Stomach smooth muscle (tissue), 2 donors: ENCODE data around the gene ABCA9.

ENCODE experiments used
- H3K27ac ChIP-seq: one replicate; pipeline ENCODE4 v1.7.0; 2013; ENCODE audit warnings: mild to moderate bottlenecking, low read length, inconsistent platforms
- H3K27me3 ChIP-seq, 2 donors: one replicate each; pipeline ENCODE4 v1.7.0; 2013; ENCODE audit warnings: low read length in 2 of 2; ENCODE audit not compliant: insufficient read depth in 2 of 2, control insufficient read depth in 1 of 2
- H3K36me3 ChIP-seq, 2 donors: one replicate each; pipeline ENCODE4 v1.7.0; 2013; ENCODE audit warnings: low read length in 2 of 2; ENCODE audit not compliant: control insufficient read depth in 2 of 2, insufficient read depth in 2 of 2
- H3K4me1 ChIP-seq: one replicate; pipeline ENCODE4 v1.7.0; 2013; ENCODE audit warnings: low read length; ENCODE audit not compliant: control insufficient read depth, insufficient read depth
- H3K4me3 ChIP-seq, 2 donors: one replicate each; pipeline ENCODE4 v1.7.0; 2013; ENCODE audit warnings: low read length in 2 of 2
- H3K9ac ChIP-seq, 2 donors: one replicate each; pipeline ENCODE4 v1.7.0; 2013; ENCODE audit warnings: low read length in 2 of 2, mild to moderate bottlenecking in 1 of 2
- H3K9me3 ChIP-seq, 2 donors: one replicate each; pipeline ENCODE4 v1.7.0; 2013; ENCODE audit warnings: low read length in 2 of 2; ENCODE audit not compliant: control insufficient read depth in 2 of 2
- donor health status: healthy.
- donor health status: Pancreatic carcinoma.

ABCA9 gene

GRCh38 chr17:69060822-69061221 lies at the start of gene ABCA9:
TSS of gene ABCA9 (minus strand) at chr17:69060927. CDS start at chr17:69051126, 9,801 bp downstream.
- Histone ChIP-seq H3K36me3 (no peaks in the 10 kb centered on the region), H3K27me3 (no peaks in the 10 kb centered on the region), H3K9ac (no peak within 1 kb of the TSS), H3K4me3 (peak within 1 kb of the TSS; percentile 16 to 41), H3K9me3 (no peaks in the 10 kb centered on the region), H3K4me1 (no peaks in the 10 kb centered on the region), H3K27ac (no peak within 1 kb of the TSS)

GRCh38 chr17:69105907-69106730 lies 45.4 kb upstream of the ABCA9 start:
- H3K27me3 ChIP-seq: no peaks in the 10 kb centered on the region
- no peaks in the 10 kb centered on the region for H3K9me3 ChIP-seq
- H3K36me3 ChIP-seq: no peaks in the 10 kb centered on the region
- H3K9ac ChIP-seq: no peak overlapping the region
- no peak overlapping the region for H3K4me3 ChIP-seq
- H3K4me1 ChIP-seq: no peaks in the 10 kb centered on the region
- no peak overlapping the region for H3K27ac ChIP-seq

DNA sequence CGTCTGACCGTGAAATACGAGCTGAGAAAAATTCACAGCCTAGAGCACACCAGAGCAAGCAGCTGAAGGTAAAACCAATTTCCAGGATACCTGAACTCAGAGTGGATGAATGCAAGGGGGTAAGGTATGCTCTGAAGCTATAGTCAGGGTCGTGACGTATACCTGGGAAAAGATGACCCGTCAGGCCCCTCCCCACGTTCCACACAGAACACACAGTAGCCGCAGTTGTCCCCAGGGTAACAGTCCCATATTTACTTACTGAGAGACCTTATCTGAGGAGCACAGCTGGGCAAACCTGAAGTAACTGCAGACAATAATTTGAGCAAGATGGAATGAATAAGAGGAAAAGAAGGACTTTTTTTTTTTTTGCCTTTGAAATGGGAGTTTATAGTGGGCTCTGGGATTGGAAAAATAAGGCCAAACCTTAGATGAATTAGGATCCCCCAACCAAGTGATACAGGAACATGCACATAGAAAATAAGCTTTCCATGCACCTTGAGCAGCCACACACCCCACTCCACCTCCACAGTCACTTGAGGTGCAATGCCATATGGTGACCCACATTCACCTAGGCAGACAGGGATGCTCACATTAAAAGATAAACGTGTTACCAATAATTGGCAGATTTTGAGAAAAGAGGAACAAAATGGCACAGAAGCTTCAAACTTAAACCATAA lies 43.0 kb upstream of the ABCA9 start:
- no peaks in the 10 kb centered on the region for H3K9me3 ChIP-seq
- no peaks in the 10 kb centered on the region for H3K4me1 ChIP-seq
- no peak overlapping the region for H3K4me3 ChIP-seq
- no peaks in the 10 kb centered on the region for H3K27me3 ChIP-seq
- no peak overlapping the region for H3K27ac ChIP-seq
- H3K9ac ChIP-seq: no peak overlapping the region
- peaks cover 0 to 4% of the 10 kb centered on the region in 2 donors for H3K36me3 ChIP-seq

GRCh38 chr17:69098625-69099024 lies 37.9 kb upstream of the ABCA9 start:
- Histone ChIP-seq H3K4me1 (no peaks in the 10 kb centered on the region), H3K27me3 (no peaks in the 10 kb centered on the region), H3K9ac (no peak overlapping the region), H3K27ac (no peak overlapping the region), H3K36me3 (peaks cover 0 to 4% of the 10 kb centered on the region in 2 donors), H3K9me3 (no peaks in the 10 kb centered on the region), H3K4me3 (no peak overlapping the region)

DNA sequence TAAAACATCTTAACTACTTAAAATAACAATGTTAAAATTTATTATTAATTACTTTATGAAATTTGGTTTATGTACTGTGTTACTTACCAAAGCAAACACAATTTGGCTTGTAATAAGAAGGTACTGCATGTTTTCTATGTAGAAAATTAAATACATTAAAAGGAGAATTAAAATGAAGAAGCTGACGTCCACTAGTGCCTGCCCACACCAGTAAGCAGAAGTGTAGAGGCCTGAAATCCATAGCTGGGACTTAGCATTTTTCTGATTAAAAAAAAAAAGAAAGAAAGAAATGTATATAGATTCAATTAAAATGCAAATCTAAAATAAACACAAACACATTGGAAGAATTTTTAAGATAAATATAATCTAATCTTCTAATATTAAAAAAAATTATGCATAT lies 35.8 kb upstream of the ABCA9 start:
- no peak overlapping the region for H3K27ac ChIP-seq
- H3K4me1 ChIP-seq: no peaks in the 10 kb centered on the region
- H3K9me3 ChIP-seq: no peaks in the 10 kb centered on the region
- H3K27me3 ChIP-seq: no peaks in the 10 kb centered on the region
- H3K4me3 ChIP-seq: no peak overlapping the region
- H3K36me3 ChIP-seq: peaks cover 0 to 4% of the 10 kb centered on the region in 2 donors
- H3K9ac ChIP-seq: no peak overlapping the region

DNA sequence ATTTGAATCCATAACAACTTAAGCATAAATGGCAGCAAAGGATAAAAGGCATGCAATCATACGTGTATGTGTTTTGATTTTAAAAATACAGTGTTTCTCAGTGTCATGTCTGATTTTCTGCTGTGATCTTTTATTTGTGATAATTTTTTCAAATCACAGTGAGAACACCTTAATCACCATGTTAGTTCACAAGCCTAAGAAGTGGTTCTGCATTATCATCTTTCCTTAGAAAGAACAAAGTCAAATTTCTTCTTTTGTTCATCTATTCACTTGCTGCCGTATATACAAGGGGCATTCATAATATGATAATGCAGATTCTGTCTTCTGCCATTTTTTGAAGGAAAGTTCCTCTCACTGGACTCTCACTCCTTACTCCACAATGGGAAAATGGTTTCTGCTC lies 33.3 kb upstream of the ABCA9 start:
- Histone ChIP-seq H3K27ac (no peak overlapping the region), H3K27me3 (no peaks in the 10 kb centered on the region), H3K4me1 (no peaks in the 10 kb centered on the region), H3K4me3 (no peak overlapping the region), H3K36me3 (no peaks in the 10 kb centered on the region), H3K9me3 (no peaks in the 10 kb centered on the region), H3K9ac (no peak overlapping the region)

DNA sequence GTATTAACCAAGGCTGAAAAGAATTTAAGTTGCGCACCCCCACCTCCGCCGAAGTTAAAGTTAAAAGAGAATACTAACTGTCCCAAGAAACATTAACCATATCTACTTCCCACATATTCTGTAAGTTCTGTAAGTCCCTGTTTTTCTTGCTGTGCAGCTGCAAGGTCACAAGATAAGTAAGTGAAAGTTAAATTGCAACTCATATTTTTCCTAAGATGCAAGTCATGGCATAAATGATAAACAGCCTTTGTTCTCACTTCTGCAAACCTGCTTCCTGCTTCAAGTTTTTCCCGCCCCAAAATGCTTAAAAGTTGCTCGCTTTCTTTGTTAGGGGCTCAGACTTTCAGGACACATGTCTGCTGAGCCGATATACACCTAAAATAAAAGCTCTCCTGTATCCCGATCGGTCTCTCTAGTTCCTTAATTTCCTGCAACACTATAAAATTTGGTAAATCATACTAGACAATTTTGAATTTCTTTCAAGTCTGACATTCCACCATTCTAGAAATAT lies 32.6 kb upstream of the ABCA9 start:
- Histone ChIP-seq H3K27ac (no peak overlapping the region), H3K36me3 (no peaks in the 10 kb centered on the region), H3K4me1 (no peaks in the 10 kb centered on the region), H3K9me3 (no peaks in the 10 kb centered on the region), H3K4me3 (no peak overlapping the region), H3K27me3 (no peaks in the 10 kb centered on the region), H3K9ac (no peak overlapping the region)

GRCh38 chr17:69090365-69090764 lies 29.6 kb upstream of the ABCA9 start:
- no peaks in the 10 kb centered on the region for H3K27me3 ChIP-seq
- H3K9me3 ChIP-seq: no peaks in the 10 kb centered on the region
- no peak overlapping the region for H3K4me3 ChIP-seq
- H3K9ac ChIP-seq: no peak overlapping the region
- no peaks in the 10 kb centered on the region for H3K36me3 ChIP-seq
- H3K4me1 ChIP-seq: no peaks in the 10 kb centered on the region
- H3K27ac ChIP-seq: no peak overlapping the region

DNA sequence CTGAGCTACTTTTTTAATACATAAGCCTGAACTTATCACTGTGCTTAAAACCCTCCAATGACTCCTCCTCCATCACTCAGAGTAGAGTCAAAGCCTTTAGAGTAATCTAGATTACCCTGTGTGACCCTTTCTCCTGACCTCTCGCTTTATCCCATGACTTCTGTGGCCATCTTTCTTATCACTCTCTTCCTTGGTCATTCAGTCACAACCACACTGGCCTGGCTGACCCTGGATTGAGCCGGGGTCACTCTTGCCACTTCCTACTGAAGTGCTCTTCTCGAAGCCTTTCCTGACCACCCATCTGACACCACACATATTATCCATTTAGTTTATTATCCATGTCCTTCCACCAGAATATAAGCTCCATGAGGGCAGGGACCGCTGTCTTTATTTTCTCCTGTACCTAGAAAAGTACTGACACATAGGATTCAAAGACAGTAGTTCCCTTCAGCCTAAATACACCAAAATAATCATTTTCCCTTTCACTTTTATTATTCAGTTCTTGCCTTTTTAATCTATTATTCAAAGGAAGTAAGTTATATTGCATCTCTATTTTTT lies 28.0 kb upstream of the ABCA9 start:
- no peaks in the 10 kb centered on the region for H3K9me3 ChIP-seq
- no peaks in the 10 kb centered on the region for H3K27me3 ChIP-seq
- H3K4me3 ChIP-seq: no peak overlapping the region
- H3K27ac ChIP-seq: no peak overlapping the region
- H3K36me3 ChIP-seq: peaks cover 3% of the 10 kb centered on the region in 2 donors
- no peak overlapping the region for H3K9ac ChIP-seq
- H3K4me1 ChIP-seq: no peaks in the 10 kb centered on the region

GRCh38 chr17:69086641-69087040 lies 25.9 kb upstream of the ABCA9 start:
- no peak overlapping the region for H3K4me3 ChIP-seq
- no peak overlapping the region for H3K27ac ChIP-seq
- no peak overlapping the region for H3K9ac ChIP-seq
- no peaks in the 10 kb centered on the region for H3K4me1 ChIP-seq
- H3K9me3 ChIP-seq: no peaks in the 10 kb centered on the region
- no peaks in the 10 kb centered on the region for H3K27me3 ChIP-seq
- H3K36me3 ChIP-seq: peaks cover 3 to 6% of the 10 kb centered on the region in 2 donors
